ENCODE data around the gene ZNF248.

ZNF248 gene

GRCh38 chr10:37765216-37765615 is 92.2 kb downstream of the ZNF248 start:
- ChIA-PET POLR2A (no interaction called here), CTCF (no interaction called here)
- DNase-seq = no peak
- Histone ChIP-seq H3K9me3 (ENCODE audit: control extremely low read depth in 1 of 5, control insufficient read depth in 4 of 5, insufficient read depth in 2 of 5, low read depth in 1 of 5, low read length in 4 of 5) (peaks cover 0 to 5% (median 3%) of the 10 kb centered on the region in 5 experiments), H3K36me3 (ENCODE audit: control insufficient read depth in 4 of 4, insufficient read depth in 4 of 4, low read length in 3 of 4) (no peaks in the 10 kb centered on the region), H3K4me1 (ENCODE audit: control extremely low read depth in 1 of 4, control insufficient read depth in 4 of 4, insufficient read depth in 4 of 4, low read length in 3 of 4) (no peaks in the 10 kb centered on the region), H3K27me3 (replicated peaks in 2 of 5; ENCODE audit: control insufficient read depth in 4 of 5, insufficient read depth in 5 of 5, low read length in 4 of 5) (no peaks in the 10 kb centered on the region), H3K27ac (ENCODE audit: insufficient read depth in 1 of 2, low read depth in 1 of 2, low read length in 2 of 2, poor library complexity in 1 of 2, severe bottlenecking in 2 of 2) (no peak overlapping the region), H3K4me3 (ENCODE audit: control insufficient read depth in 1 of 7, extremely low read depth in 1 of 7, insufficient read depth in 4 of 7, low read depth in 2 of 7, low read length in 6 of 7) (no peak overlapping the region)
- WGBS (ENCODE audit: insufficient coverage) = no CpG with 5 or more reads among the region's 1 CpG

GRCh38 chr10:37763132-37763531 is 94.3 kb downstream of the ZNF248 start:
- DNase-seq = no peak
- Histone ChIP-seq H3K9me3 (ENCODE audit: control extremely low read depth in 1 of 5, control insufficient read depth in 4 of 5, insufficient read depth in 2 of 5, low read depth in 1 of 5, low read length in 4 of 5) (peaks cover 0 to 6% (median 5%) of the 10 kb centered on the region in 5 experiments), H3K36me3 (ENCODE audit: control insufficient read depth in 4 of 4, insufficient read depth in 4 of 4, low read length in 3 of 4) (no peaks in the 10 kb centered on the region), H3K27ac (ENCODE audit: insufficient read depth in 1 of 2, low read depth in 1 of 2, low read length in 2 of 2, poor library complexity in 1 of 2, severe bottlenecking in 2 of 2) (no peak overlapping the region), H3K27me3 (replicated peaks in 2 of 5; ENCODE audit: control insufficient read depth in 4 of 5, insufficient read depth in 5 of 5, low read length in 4 of 5) (no peaks in the 10 kb centered on the region), H3K4me3 (ENCODE audit: control insufficient read depth in 1 of 7, extremely low read depth in 1 of 7, insufficient read depth in 4 of 7, low read depth in 2 of 7, low read length in 6 of 7) (no peak overlapping the region), H3K4me1 (ENCODE audit: control extremely low read depth in 1 of 4, control insufficient read depth in 4 of 4, insufficient read depth in 4 of 4, low read length in 3 of 4) (no peaks in the 10 kb centered on the region)
- CTCF ChIA-PET = no interaction called here
- POLR2A ChIA-PET = no interaction called here
- 54% methylated on average over 3 of the region's 3 CpGs for WGBS (ENCODE audit: insufficient coverage)

GRCh38 chr10:37762287-37762686 is 95.1 kb downstream of the ZNF248 start:
- ChIA-PET CTCF (no interaction called here), POLR2A (no interaction called here)
- Histone ChIP-seq H3K4me1 (ENCODE audit: control extremely low read depth in 1 of 4, control insufficient read depth in 4 of 4, insufficient read depth in 4 of 4, low read length in 3 of 4) (no peaks in the 10 kb centered on the region), H3K36me3 (ENCODE audit: control insufficient read depth in 4 of 4, insufficient read depth in 4 of 4, low read length in 3 of 4) (no peaks in the 10 kb centered on the region), H3K27ac (ENCODE audit: insufficient read depth in 1 of 2, low read depth in 1 of 2, low read length in 2 of 2, poor library complexity in 1 of 2, severe bottlenecking in 2 of 2) (no peak overlapping the region), H3K4me3 (ENCODE audit: control insufficient read depth in 1 of 7, extremely low read depth in 1 of 7, insufficient read depth in 4 of 7, low read depth in 2 of 7, low read length in 6 of 7) (no peak overlapping the region), H3K9me3 (ENCODE audit: control extremely low read depth in 1 of 5, control insufficient read depth in 4 of 5, insufficient read depth in 2 of 5, low read depth in 1 of 5, low read length in 4 of 5) (peaks cover 0 to 6% (median 5%) of the 10 kb centered on the region in 5 experiments), H3K27me3 (replicated peaks in 2 of 5; ENCODE audit: control insufficient read depth in 4 of 5, insufficient read depth in 5 of 5, low read length in 4 of 5) (no peaks in the 10 kb centered on the region)
- DNase-seq = no peak

- Histone ChIP-seq H3K9me3 (ENCODE audit: control extremely low read depth in 1 of 5, control insufficient read depth in 4 of 5, insufficient read depth in 2 of 5, low read depth in 1 of 5, low read length in 4 of 5) (peaks cover 0 to 6% (median 5%) of the 10 kb centered on the region in 5 experiments), H3K36me3 (ENCODE audit: control insufficient read depth in 4 of 4, insufficient read depth in 4 of 4, low read length in 3 of 4) (no peaks in the 10 kb centered on the region), H3K27ac (ENCODE audit: insufficient read depth in 1 of 2, low read depth in 1 of 2, low read length in 2 of 2, poor library complexity in 1 of 2, severe bottlenecking in 2 of 2) (no peak overlapping the region), H3K4me3 (ENCODE audit: control insufficient read depth in 1 of 7, extremely low read depth in 1 of 7, insufficient read depth in 4 of 7, low read depth in 2 of 7, low read length in 6 of 7) (no peak overlapping the region), H3K27me3 (replicated peaks in 2 of 5; ENCODE audit: control insufficient read depth in 4 of 5, insufficient read depth in 5 of 5, low read length in 4 of 5) (no peaks in the 10 kb centered on the region), H3K4me1 (ENCODE audit: control extremely low read depth in 1 of 4, control insufficient read depth in 4 of 4, insufficient read depth in 4 of 4, low read length in 3 of 4) (no peaks in the 10 kb centered on the region)
- CTCF ChIA-PET = no interaction called here
- WGBS (ENCODE audit: insufficient coverage) = no CpG with 5 or more reads among the region's 1 CpG
- no peak for DNase-seq
- POLR2A ChIA-PET = no interaction called here
Measured at GRCh38 chr10:37760817-37761216, 96.6 kb downstream of the ZNF248 start.

GRCh38 chr10:37758074-37758473 is 99.3 kb downstream of the ZNF248 start:
- CTCF ChIA-PET = no interaction called here
- no peak overlapping the region for H3K4me3 ChIP-seq (ENCODE audit: control insufficient read depth in 1 of 7, extremely low read depth in 1 of 7, insufficient read depth in 4 of 7, low read depth in 2 of 7, low read length in 6 of 7)
- H3K27me3 ChIP-seq (replicated peaks in 2 of 5; ENCODE audit: control insufficient read depth in 4 of 5, insufficient read depth in 5 of 5, low read length in 4 of 5) = no peaks in the 10 kb centered on the region
- DNase-seq = no peak
- H3K36me3 ChIP-seq (ENCODE audit: control insufficient read depth in 4 of 4, insufficient read depth in 4 of 4, low read length in 3 of 4) = no peaks in the 10 kb centered on the region
- peaks cover 0 to 5% (median 1%) of the 10 kb centered on the region in 5 experiments for H3K9me3 ChIP-seq (ENCODE audit: control extremely low read depth in 1 of 5, control insufficient read depth in 4 of 5, insufficient read depth in 2 of 5, low read depth in 1 of 5, low read length in 4 of 5)
- no peak overlapping the region for H3K27ac ChIP-seq (ENCODE audit: insufficient read depth in 1 of 2, low read depth in 1 of 2, low read length in 2 of 2, poor library complexity in 1 of 2, severe bottlenecking in 2 of 2)
- POLR2A ChIA-PET = no interaction called here
- no peaks in the 10 kb centered on the region for H3K4me1 ChIP-seq (ENCODE audit: control extremely low read depth in 1 of 4, control insufficient read depth in 4 of 4, insufficient read depth in 4 of 4, low read length in 3 of 4)

GRCh38 chr10:37754538-37755323 is 102.7 kb downstream of the ZNF248 start:
- CTCF ChIA-PET = no interaction called here
- POLR2A ChIA-PET = no interaction called here
- DNase-seq = peak in 1 of 3 donors; percentile 4
- peaks cover 0 to 4% (median 0%) of the 10 kb centered on the region in 5 experiments for H3K9me3 ChIP-seq (ENCODE audit: control extremely low read depth in 1 of 5, control insufficient read depth in 4 of 5, insufficient read depth in 2 of 5, low read depth in 1 of 5, low read length in 4 of 5)
- no peaks in the 10 kb centered on the region for H3K36me3 ChIP-seq (ENCODE audit: control insufficient read depth in 4 of 4, insufficient read depth in 4 of 4, low read length in 3 of 4)
- H3K4me3 ChIP-seq (ENCODE audit: control insufficient read depth in 1 of 7, extremely low read depth in 1 of 7, insufficient read depth in 4 of 7, low read depth in 2 of 7, low read length in 6 of 7) = no peak overlapping the region
- H3K4me1 ChIP-seq (ENCODE audit: control extremely low read depth in 1 of 4, control insufficient read depth in 4 of 4, insufficient read depth in 4 of 4, low read length in 3 of 4) = no peaks in the 10 kb centered on the region
- 29% methylated on average over 1 of the region's 2 CpGs for WGBS (ENCODE audit: insufficient coverage)
- H3K27ac ChIP-seq (ENCODE audit: insufficient read depth in 1 of 2, low read depth in 1 of 2, low read length in 2 of 2, poor library complexity in 1 of 2, severe bottlenecking in 2 of 2) = no peak overlapping the region
- no peaks in the 10 kb centered on the region for H3K27me3 ChIP-seq (replicated peaks in 2 of 5; ENCODE audit: control insufficient read depth in 4 of 5, insufficient read depth in 5 of 5, low read length in 4 of 5)

DNA sequence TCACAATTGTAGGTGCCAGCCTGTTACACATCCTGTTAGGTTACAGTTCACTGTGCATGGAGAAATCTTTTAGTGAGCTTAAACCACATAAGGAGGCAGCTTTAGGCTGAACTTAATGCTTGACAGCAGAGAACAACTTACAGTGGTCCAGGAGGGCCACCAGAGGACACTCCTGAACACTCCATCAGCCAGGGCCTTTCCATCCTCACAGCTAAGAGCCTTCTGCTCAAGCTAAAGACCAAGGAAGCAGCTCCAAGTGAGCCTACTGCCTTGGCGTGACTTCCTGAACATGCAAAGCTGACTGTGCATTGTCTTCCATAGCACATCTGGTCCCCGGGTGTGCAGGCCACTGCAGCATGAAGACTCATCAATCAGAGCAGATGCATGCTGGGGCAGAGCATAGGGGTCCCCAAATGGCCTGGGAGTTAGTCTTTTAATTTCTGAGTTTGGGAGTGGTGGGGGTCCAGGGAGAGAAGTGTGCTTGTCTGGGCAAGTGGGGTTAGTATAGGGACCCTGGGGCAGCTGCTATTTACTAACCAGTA is 105.0 kb downstream of the ZNF248 start:
- POLR2A ChIA-PET = no interaction called here
- H3K36me3 ChIP-seq (ENCODE audit: control insufficient read depth in 4 of 4, insufficient read depth in 4 of 4, low read length in 3 of 4) = no peaks in the 10 kb centered on the region
- H3K9me3 ChIP-seq (ENCODE audit: control extremely low read depth in 1 of 5, control insufficient read depth in 4 of 5, insufficient read depth in 2 of 5, low read depth in 1 of 5, low read length in 4 of 5) = peaks cover 0 to 4% (median 0%) of the 10 kb centered on the region in 5 experiments
- CTCF ChIA-PET = no interaction called here
- WGBS (ENCODE audit: insufficient coverage) = 88% methylated on average over 2 of the region's 2 CpGs
- no peaks in the 10 kb centered on the region for H3K27me3 ChIP-seq (replicated peaks in 2 of 5; ENCODE audit: control insufficient read depth in 4 of 5, insufficient read depth in 5 of 5, low read length in 4 of 5)
- H3K4me3 ChIP-seq (ENCODE audit: control insufficient read depth in 1 of 7, extremely low read depth in 1 of 7, insufficient read depth in 4 of 7, low read depth in 2 of 7, low read length in 6 of 7) = no peak overlapping the region
- DNase-seq = no peak
- H3K27ac ChIP-seq (ENCODE audit: insufficient read depth in 1 of 2, low read depth in 1 of 2, low read length in 2 of 2, poor library complexity in 1 of 2, severe bottlenecking in 2 of 2) = no peak overlapping the region
- no peaks in the 10 kb centered on the region for H3K4me1 ChIP-seq (ENCODE audit: control extremely low read depth in 1 of 4, control insufficient read depth in 4 of 4, insufficient read depth in 4 of 4, low read length in 3 of 4)
